ENCODE measurements around the gene EVI2B. TPM values are rescaled to one million over a fixed set of nuclear protein-coding genes. Genes with fewer than 3 reads are reported as not detected.
"Not testable (repeated sequence)": the region's sequence is repeated elsewhere in the genome, so short reads cannot be mapped to it uniquely, and the experiment has no call there.

Gene EVI2B
- total RNA-seq, 4 donors from 2014 or later = 1.2 to 5.0 (median 2.4) TPM

DNA sequence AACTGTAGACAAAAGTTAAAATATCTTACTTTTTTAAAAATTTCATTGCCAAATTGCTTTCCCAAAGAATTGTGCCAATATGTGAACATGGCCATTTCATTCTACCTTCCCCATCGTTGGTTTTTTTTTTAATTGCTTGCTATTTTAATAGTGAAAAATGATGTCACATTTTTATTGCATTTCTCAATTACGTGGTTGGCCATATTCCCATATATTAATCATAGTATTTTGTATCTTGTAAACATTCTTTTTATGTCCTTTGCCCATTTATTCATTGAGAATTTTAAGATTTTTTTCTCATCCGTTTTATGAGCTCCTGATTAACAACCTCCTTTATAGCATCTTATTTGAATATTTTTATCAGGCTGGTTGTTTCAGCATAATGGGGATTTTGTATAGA, 24.1 kb downstream of the EVI2B start:
- intact Hi-C loops (cut with DNase I; ENCODE audit: low total_unique reads) = no loop called here
- WGBS, 2 donors = 26 to 50% methylated on average over 3 of the region's 3 CpGs
- no peak for TF ChIP-seq POLR2A (IDR thresholded peaks at IDR 0.05)
- TF ChIP-seq, protein P1, sequence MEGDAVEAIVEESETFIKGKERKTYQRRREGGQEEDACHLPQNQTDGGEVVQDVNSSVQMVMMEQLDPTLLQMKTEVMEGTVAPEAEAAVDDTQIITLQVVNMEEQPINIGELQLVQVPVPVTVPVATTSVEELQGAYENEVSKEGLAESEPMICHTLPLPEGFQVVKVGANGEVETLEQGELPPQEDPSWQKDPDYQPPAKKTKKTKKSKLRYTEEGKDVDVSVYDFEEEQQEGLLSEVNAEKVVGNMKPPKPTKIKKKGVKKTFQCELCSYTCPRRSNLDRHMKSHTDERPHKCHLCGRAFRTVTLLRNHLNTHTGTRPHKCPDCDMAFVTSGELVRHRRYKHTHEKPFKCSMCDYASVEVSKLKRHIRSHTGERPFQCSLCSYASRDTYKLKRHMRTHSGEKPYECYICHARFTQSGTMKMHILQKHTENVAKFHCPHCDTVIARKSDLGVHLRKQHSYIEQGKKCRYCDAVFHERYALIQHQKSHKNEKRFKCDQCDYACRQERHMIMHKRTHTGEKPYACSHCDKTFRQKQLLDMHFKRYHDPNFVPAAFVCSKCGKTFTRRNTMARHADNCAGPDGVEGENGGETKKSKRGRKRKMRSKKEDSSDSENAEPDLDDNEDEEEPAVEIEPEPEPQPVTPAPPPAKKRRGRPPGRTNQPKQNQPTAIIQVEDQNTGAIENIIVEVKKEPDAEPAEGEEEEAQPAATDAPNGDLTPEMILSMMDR (IDR thresholded peaks at IDR 0.05) = no peak
- DNase-seq (ENCODE audit: low spot score in 2 of 2) = no peak
- H3K4me3 ChIP-seq (ENCODE audit: low read depth, poor library complexity, severe bottlenecking) = no peak overlapping the region

DNA sequence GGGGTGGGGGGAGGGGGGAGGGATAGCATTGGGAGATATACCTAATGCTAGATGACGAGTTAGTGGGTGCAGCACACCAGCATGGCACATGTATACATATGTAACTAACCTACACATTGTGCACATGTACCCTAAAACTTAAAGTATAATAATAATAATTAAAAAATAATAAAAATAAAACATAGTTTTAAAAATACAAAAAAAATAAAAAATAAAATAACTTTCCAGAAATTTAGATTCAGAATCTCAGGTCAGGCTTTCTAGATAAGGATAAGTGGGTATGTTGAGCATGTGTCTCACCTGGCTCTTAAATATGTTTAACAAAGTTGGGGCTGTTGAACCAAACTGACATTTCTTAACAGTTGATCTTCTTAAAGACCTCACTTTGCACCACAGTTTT, 25.9 kb downstream of the EVI2B start:
- 100% methylated on average over 1 of the region's 1 CpG for WGBS, 2 donors
- DNase-seq (ENCODE audit: low spot score in 2 of 2); intact Hi-C loops (cut with DNase I; ENCODE audit: low total_unique reads); H3K4me3 ChIP-seq (ENCODE audit: low read depth, poor library complexity, severe bottlenecking): not testable (repeated sequence)

DNA sequence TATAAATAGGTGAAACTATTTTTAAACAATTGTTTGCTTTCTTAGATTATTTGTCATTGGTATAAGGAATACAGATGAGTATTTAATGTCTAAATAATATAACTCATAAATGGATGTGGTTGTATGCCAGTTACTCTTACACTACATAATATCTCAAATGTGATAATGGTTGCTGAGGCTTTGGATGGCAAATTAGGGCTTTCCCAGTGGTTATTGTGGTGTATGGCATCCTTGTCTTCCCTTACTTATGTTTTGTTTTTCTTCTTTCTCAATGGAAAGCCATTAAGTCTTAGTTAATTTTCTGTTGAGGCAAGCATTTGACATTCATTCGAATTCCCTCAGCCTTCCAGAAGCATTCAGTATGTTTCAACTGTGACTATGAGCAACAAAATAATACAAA, 27.3 kb downstream of the EVI2B start:
- TF ChIP-seq, protein P1 (IDR thresholded peaks at IDR 0.05) = no peak
- no peak for TF ChIP-seq POLR2A (IDR thresholded peaks at IDR 0.05)
- intact Hi-C loops (cut with DNase I; ENCODE audit: low total_unique reads) = no loop called here
- WGBS, 2 donors = 86 to 89% methylated on average over 1 of the region's 1 CpG
- no peak for DNase-seq (ENCODE audit: low spot score in 2 of 2)
- no peak overlapping the region for H3K4me3 ChIP-seq (ENCODE audit: low read depth, poor library complexity, severe bottlenecking)

DNA sequence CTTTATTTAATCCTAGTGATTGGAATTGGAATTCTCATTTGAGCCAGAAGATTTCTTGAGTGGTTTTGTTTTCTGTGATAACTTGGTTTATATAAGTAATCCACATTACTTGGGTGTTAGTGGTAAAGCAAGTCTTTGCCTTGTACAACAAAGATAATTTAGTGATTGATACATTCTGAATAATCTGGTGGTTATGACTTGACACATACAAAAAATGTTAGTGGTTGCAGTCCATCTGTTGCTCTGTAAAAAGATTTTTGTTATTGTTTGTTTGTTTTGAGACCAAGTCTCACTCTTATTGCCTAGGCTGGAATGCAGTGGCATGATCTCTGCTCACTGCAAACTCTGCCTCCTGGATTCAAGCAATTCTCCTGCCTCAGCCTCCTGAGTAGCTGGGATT, 30.0 kb downstream of the EVI2B start:
- H3K4me3 ChIP-seq (ENCODE audit: low read depth, poor library complexity, severe bottlenecking) = no peak overlapping the region
- intact Hi-C loops (cut with DNase I; ENCODE audit: low total_unique reads) = no loop called here
- no peak for TF ChIP-seq POLR2A (IDR thresholded peaks at IDR 0.05)
- TF ChIP-seq, protein P1 (IDR thresholded peaks at IDR 0.05) = no peak
- no peak for DNase-seq (ENCODE audit: low spot score in 2 of 2)

DNA sequence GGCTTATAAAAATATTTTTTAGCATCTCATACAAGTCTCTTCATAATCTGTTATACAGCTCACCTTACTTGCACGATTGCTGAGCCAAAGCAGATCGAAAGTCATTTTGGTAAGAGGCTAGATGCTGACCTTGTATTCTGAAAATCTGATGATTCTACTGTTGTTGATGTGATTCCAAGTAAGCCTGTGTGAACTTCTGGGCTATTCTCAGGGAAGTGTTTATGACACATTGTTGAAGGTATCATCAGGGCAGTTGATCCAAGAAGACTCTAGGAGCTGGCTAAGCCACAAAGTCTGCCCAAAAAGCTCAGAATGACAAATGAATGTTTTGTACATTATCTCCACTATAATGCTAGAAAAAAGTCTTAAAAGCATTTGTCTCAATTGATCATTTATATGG, 32.8 kb downstream of the EVI2B start:
- 91 to 97% methylated on average over 2 of the region's 2 CpGs for WGBS, 2 donors
- no peak for DNase-seq (ENCODE audit: low spot score in 2 of 2)
- TF ChIP-seq, protein P1 (IDR thresholded peaks at IDR 0.05) = no peak
- no peak for TF ChIP-seq POLR2A (IDR thresholded peaks at IDR 0.05)
- H3K4me3 ChIP-seq (ENCODE audit: low read depth, poor library complexity, severe bottlenecking) = no peak overlapping the region
- intact Hi-C loops (cut with DNase I; ENCODE audit: low total_unique reads) = no loop called here

DNA sequence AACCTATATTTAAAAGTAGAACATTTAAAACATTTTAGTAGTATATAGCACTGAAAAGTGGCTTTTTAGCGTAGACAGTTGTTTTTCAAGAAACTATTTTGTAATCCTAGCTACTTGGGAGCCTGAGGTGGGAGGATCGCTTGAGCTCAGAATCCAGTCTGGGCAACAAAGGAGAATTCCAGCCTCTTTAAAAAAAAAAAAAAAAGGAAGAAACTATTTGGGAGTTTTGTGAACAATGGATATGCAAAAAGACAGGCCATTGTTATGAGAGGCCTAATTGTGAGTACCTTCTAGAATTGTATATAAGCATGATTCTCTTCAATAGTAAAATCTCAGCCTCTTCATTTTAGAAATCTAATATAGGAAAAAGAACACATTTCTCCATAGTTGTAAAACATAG, 34.5 kb downstream of the EVI2B start:
- no peak overlapping the region for H3K4me3 ChIP-seq (ENCODE audit: low read depth, poor library complexity, severe bottlenecking)
- TF ChIP-seq, protein P1 (IDR thresholded peaks at IDR 0.05) = no peak
- no peak for TF ChIP-seq POLR2A (IDR thresholded peaks at IDR 0.05)
- no peak for DNase-seq (ENCODE audit: low spot score in 2 of 2)
- intact Hi-C loops (cut with DNase I; ENCODE audit: low total_unique reads) = no loop called here
- 96 to 98% methylated on average over 2 of the region's 2 CpGs for WGBS, 2 donors

Data from lower leg skin (tissue), 4 donors.